HEK293 (cell line): Measurements from ENCODE around the gene SOCS7.

Source experiments
- CTCF ChIA-PET: fragments of 350-600 bp; formaldehyde crosslinking; extraction: SDS; loops from one replicate; lab custom pipeline; 2021; ENCODE audit warnings: antibody characterized with exemption; lab: Yijun Ruan, JAX
- POLR2A ChIA-PET: fragments of 300-600 bp; formaldehyde crosslinking; extraction: SDS; loops from one replicate; lab custom pipeline; 2020; ENCODE audit warnings: antibody characterized with exemption, inconsistent platforms; lab: Yijun Ruan, JAX
- H3K27ac ChIP-seq: fragments of 200-500 bp; sonication (Bioruptor generic); 2 replicates; pipeline ENCODE4 v1.5.1; 2014; ENCODE audit warnings: low read depth, low read length, control low read depth, inconsistent platforms; ENCODE audit errors: extremely low read depth
- H3K36me3 ChIP-seq, 2 experiments: fragments of 200-500 bp in 1 of 2; sonication (Bioruptor generic) in 1 of 2; 1 replicate in 1 of 2; 2 replicates in 1 of 2; pipeline ENCODE4 v1.5.1; 2014 to 2017; ENCODE audit warnings: inconsistent platforms in 2 of 2, low read length in 2 of 2; ENCODE audit not compliant: control insufficient read depth in 2 of 2, insufficient read depth in 1 of 2
- H3K4me1 ChIP-seq: fragments of 200-500 bp; sonication (Bioruptor generic); 2 replicates; pipeline ENCODE4 v1.5.1; 2014; ENCODE audit warnings: mild to moderate bottlenecking, low read length, inconsistent platforms; ENCODE audit not compliant: control insufficient read depth, insufficient read depth
- H3K4me3 ChIP-seq: 2 replicates; pipeline ENCODE4 v1.5.1; 2011; ENCODE audit warnings: low read depth, mild to moderate bottlenecking, control low read depth, low read length, moderate library complexity
- H3K9me3 ChIP-seq: fragments of 200-500 bp; sonication (Bioruptor generic); 2 replicates; pipeline ENCODE4 v1.5.1; 2014; ENCODE audit warnings: low read depth, low read length, inconsistent platforms; ENCODE audit not compliant: control insufficient read depth, insufficient read depth
- EGR2 ChIP-seq: fragments of 450-650 bp; formaldehyde crosslinking; IDR thresholded peaks from 2 replicates; pipeline ENCODE4 v1.5.1; 2016; ENCODE audit warnings: low read depth, missing biosample characterization, missing genetic modification characterization
- HIC1 ChIP-seq: fragments of 450-650 bp; formaldehyde crosslinking; IDR thresholded peaks from 2 replicates; pipeline ENCODE4 v1.5.1; 2016; ENCODE audit warnings: missing biosample characterization, missing genetic modification characterization
- ZEB2 ChIP-seq: fragments of 450-650 bp; formaldehyde crosslinking; IDR thresholded peaks from 2 replicates; pipeline ENCODE4 v1.5.1; 2016; ENCODE audit warnings: missing biosample characterization, missing genetic modification characterization
- ZNF114 ChIP-seq: fragments of 450-650 bp; formaldehyde crosslinking; IDR thresholded peaks from 2 replicates; pipeline ENCODE4 v1.5.0; 2017; ENCODE audit warnings: missing biosample characterization, missing genetic modification characterization
- ZNF223 ChIP-seq: fragments of 450-650 bp; formaldehyde crosslinking; IDR thresholded peaks from 2 replicates; pipeline ENCODE4 v1.5.1; 2016; ENCODE audit warnings: missing biosample characterization, missing genetic modification characterization
- ZNF23 ChIP-seq: fragments of 450-650 bp; formaldehyde crosslinking; IDR thresholded peaks from 2 replicates; pipeline ENCODE4 v1.5.1; 2016; ENCODE audit warnings: missing biosample characterization, missing genetic modification characterization, borderline replicate concordance
- ZNF394 ChIP-seq: fragments of 450-650 bp; formaldehyde crosslinking; IDR thresholded peaks from 2 replicates; pipeline ENCODE4 v1.5.1; 2016; ENCODE audit warnings: missing biosample characterization, missing genetic modification characterization, mild to moderate bottlenecking, moderate library complexity, borderline replicate concordance
- ZNF48 ChIP-seq: fragments of 450-650 bp; formaldehyde crosslinking; IDR thresholded peaks from 2 replicates; pipeline ENCODE4 v1.5.1; 2016; ENCODE audit warnings: missing biosample characterization, missing genetic modification characterization
- ZNF530 ChIP-seq: fragments of 450-650 bp; formaldehyde crosslinking; IDR thresholded peaks from 2 replicates; pipeline ENCODE4 v1.5.1; 2016; ENCODE audit warnings: low read depth, missing biosample characterization, missing genetic modification characterization
- ZNF544 ChIP-seq: fragments of 450-650 bp; formaldehyde crosslinking; IDR thresholded peaks from 2 replicates; pipeline ENCODE4 v1.5.0; 2017; ENCODE audit warnings: missing biosample characterization, missing genetic modification characterization
- ZNF561 ChIP-seq: fragments of 450-650 bp; IDR thresholded peaks from 2 replicates; pipeline ENCODE4 v1.5.1; 2018; ENCODE audit warnings: missing biosample characterization, missing genetic modification characterization, borderline replicate concordance
- ZNF645 ChIP-seq: fragments of 450-650 bp; formaldehyde crosslinking; IDR thresholded peaks from 2 replicates; pipeline ENCODE4; 2016; ENCODE audit warnings: missing biosample characterization, missing genetic modification characterization
- ZNF707 ChIP-seq: fragments of 450-650 bp; formaldehyde crosslinking; IDR thresholded peaks from 2 replicates; pipeline ENCODE4 v1.5.1; 2016; ENCODE audit warnings: missing biosample characterization, missing genetic modification characterization
- TF ChIP-seq, protein P1 (sequence below): fragments of 450-650 bp; IDR thresholded peaks from 2 replicates; pipeline ENCODE4 v1.5.1; 2018; ENCODE audit warnings: missing biosample characterization, missing genetic modification characterization
- TF ChIP-seq, protein P2 (sequence below): fragments of 450-650 bp; formaldehyde crosslinking; IDR thresholded peaks from 2 replicates; pipeline ENCODE4 v1.5.1; 2016; ENCODE audit warnings: missing biosample characterization, missing genetic modification characterization
- TF ChIP-seq, protein P3 (sequence below): fragments of 450-650 bp; formaldehyde crosslinking; IDR thresholded peaks from 2 replicates; pipeline ENCODE4 v1.5.1; 2016; ENCODE audit warnings: missing biosample characterization, missing genetic modification characterization
- TF ChIP-seq, protein P4 (sequence below): fragments of 450-650 bp; formaldehyde crosslinking; IDR thresholded peaks from 2 replicates; pipeline ENCODE4 v1.5.1; 2016; ENCODE audit warnings: missing biosample characterization, missing genetic modification characterization
- TF ChIP-seq, protein P5 (sequence below): fragments of 450-650 bp; formaldehyde crosslinking; IDR thresholded peaks from 2 replicates; pipeline ENCODE4 v1.5.1; 2016; ENCODE audit warnings: missing biosample characterization, missing genetic modification characterization

Gene SOCS7

GRCh38 chr17:38405654-38406053 lies 54.0 kb downstream of the SOCS7 start (continued):
- no peak for TF ChIP-seq HIC1 (tag by site-specific recombination)
- TF ChIP-seq, protein P1, sequence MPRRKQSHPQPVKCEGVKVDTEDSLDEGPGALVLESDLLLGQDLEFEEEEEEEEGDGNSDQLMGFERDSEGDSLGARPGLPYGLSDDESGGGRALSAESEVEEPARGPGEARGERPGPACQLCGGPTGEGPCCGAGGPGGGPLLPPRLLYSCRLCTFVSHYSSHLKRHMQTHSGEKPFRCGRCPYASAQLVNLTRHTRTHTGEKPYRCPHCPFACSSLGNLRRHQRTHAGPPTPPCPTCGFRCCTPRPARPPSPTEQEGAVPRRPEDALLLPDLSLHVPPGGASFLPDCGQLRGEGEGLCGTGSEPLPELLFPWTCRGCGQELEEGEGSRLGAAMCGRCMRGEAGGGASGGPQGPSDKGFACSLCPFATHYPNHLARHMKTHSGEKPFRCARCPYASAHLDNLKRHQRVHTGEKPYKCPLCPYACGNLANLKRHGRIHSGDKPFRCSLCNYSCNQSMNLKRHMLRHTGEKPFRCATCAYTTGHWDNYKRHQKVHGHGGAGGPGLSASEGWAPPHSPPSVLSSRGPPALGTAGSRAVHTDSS (tag by site-specific recombination) = no peak
- TF ChIP-seq, all 188 proteins: peak for 0

- Histone ChIP-seq H3K4me3 (no peak overlapping the region), H3K27ac (no peak overlapping the region), H3K4me1 (peaks cover 7% of the 10 kb centered on the region), H3K36me3 (no peaks in the 10 kb centered on the region), H3K9me3 (no peaks in the 10 kb centered on the region)
- ChIA-PET POLR2A (no interaction called here), CTCF (interaction anchor here (1.4 to 14.8 kb wide), 2 partner anchors 59 to 61 kb away, joined by 5 to 324 read pairs; partner anchors contain the start of gene SOCS7)
- TF ChIP-seq, protein P2, sequence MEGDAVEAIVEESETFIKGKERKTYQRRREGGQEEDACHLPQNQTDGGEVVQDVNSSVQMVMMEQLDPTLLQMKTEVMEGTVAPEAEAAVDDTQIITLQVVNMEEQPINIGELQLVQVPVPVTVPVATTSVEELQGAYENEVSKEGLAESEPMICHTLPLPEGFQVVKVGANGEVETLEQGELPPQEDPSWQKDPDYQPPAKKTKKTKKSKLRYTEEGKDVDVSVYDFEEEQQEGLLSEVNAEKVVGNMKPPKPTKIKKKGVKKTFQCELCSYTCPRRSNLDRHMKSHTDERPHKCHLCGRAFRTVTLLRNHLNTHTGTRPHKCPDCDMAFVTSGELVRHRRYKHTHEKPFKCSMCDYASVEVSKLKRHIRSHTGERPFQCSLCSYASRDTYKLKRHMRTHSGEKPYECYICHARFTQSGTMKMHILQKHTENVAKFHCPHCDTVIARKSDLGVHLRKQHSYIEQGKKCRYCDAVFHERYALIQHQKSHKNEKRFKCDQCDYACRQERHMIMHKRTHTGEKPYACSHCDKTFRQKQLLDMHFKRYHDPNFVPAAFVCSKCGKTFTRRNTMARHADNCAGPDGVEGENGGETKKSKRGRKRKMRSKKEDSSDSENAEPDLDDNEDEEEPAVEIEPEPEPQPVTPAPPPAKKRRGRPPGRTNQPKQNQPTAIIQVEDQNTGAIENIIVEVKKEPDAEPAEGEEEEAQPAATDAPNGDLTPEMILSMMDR (tag by site-specific recombination) = no peak
- TF ChIP-seq, protein P3, sequence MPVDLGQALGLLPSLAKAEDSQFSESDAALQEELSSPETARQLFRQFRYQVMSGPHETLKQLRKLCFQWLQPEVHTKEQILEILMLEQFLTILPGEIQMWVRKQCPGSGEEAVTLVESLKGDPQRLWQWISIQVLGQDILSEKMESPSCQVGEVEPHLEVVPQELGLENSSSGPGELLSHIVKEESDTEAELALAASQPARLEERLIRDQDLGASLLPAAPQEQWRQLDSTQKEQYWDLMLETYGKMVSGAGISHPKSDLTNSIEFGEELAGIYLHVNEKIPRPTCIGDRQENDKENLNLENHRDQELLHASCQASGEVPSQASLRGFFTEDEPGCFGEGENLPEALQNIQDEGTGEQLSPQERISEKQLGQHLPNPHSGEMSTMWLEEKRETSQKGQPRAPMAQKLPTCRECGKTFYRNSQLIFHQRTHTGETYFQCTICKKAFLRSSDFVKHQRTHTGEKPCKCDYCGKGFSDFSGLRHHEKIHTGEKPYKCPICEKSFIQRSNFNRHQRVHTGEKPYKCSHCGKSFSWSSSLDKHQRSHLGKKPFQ (tag by site-specific recombination) = no peak
- no peak for TF ChIP-seq ZNF645 (tag by site-specific recombination)
- TF ChIP-seq ZNF530 = no peak
- TF ChIP-seq, protein P4, sequence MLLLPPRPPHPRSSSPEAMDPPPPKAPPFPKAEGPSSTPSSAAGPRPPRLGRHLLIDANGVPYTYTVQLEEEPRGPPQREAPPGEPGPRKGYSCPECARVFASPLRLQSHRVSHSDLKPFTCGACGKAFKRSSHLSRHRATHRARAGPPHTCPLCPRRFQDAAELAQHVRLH (tag by site-specific recombination) = no peak
- no peak for TF ChIP-seq ZNF48
- no peak for TF ChIP-seq ZNF114 (tag by site-specific recombination)
- no peak for TF ChIP-seq ZNF23 (tag by site-specific recombination)
- TF ChIP-seq, protein P5, sequence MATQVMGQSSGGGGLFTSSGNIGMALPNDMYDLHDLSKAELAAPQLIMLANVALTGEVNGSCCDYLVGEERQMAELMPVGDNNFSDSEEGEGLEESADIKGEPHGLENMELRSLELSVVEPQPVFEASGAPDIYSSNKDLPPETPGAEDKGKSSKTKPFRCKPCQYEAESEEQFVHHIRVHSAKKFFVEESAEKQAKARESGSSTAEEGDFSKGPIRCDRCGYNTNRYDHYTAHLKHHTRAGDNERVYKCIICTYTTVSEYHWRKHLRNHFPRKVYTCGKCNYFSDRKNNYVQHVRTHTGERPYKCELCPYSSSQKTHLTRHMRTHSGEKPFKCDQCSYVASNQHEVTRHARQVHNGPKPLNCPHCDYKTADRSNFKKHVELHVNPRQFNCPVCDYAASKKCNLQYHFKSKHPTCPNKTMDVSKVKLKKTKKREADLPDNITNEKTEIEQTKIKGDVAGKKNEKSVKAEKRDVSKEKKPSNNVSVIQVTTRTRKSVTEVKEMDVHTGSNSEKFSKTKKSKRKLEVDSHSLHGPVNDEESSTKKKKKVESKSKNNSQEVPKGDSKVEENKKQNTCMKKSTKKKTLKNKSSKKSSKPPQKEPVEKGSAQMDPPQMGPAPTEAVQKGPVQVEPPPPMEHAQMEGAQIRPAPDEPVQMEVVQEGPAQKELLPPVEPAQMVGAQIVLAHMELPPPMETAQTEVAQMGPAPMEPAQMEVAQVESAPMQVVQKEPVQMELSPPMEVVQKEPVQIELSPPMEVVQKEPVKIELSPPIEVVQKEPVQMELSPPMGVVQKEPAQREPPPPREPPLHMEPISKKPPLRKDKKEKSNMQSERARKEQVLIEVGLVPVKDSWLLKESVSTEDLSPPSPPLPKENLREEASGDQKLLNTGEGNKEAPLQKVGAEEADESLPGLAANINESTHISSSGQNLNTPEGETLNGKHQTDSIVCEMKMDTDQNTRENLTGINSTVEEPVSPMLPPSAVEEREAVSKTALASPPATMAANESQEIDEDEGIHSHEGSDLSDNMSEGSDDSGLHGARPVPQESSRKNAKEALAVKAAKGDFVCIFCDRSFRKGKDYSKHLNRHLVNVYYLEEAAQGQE (tag by site-specific recombination) = no peak
- no peak for TF ChIP-seq ZEB2
- TF ChIP-seq ZNF544 = no peak
- no peak for TF ChIP-seq ZNF223 (tag by site-specific recombination)
- TF ChIP-seq ZNF707 (tag by site-specific recombination) = no peak
- TF ChIP-seq ZNF394 (tag by site-specific recombination) = no peak
- no peak for TF ChIP-seq ZNF561 (tag by site-specific recombination)
- no peak for TF ChIP-seq EGR2 (tag by site-specific recombination)
Observed at GRCh38 chr17:38410201-38410600, 58.6 kb downstream of the SOCS7 start.
